Neuronal stem cell (in vitro differentiated cells): ENCODE data around the gene FRYL.

ENCODE experiments used
- DNase-seq: peaks from one replicate; pipeline ENCODE4 v3.0.0-alpha.2; 2013; ENCODE audit warnings: low spot score
- H2AFZ ChIP-seq: one replicate; pipeline ENCODE4 v1.6.1; 2013; ENCODE audit warnings: mild to moderate bottlenecking, low read length, inconsistent platforms
- H2AK5ac ChIP-seq: 2 replicates; pipeline ENCODE4 v1.6.1; 2013; ENCODE audit warnings: low read depth, mild to moderate bottlenecking, inconsistent platforms, low read length, moderate library complexity, mixed read lengths
- H2BK120ac ChIP-seq: 2 replicates; pipeline ENCODE4 v1.6.1; 2013; ENCODE audit warnings: low read depth, mild to moderate bottlenecking, inconsistent platforms, low read length, moderate library complexity, mixed read lengths
- H2BK12ac ChIP-seq: one replicate; pipeline ENCODE4 v1.6.1; 2013; ENCODE audit warnings: low read length, inconsistent platforms
- H2BK15ac ChIP-seq: 2 replicates; pipeline ENCODE4 v1.6.1; 2013; ENCODE audit warnings: mild to moderate bottlenecking, low read length, inconsistent platforms, mixed read lengths
- H2BK5ac ChIP-seq: one replicate; pipeline ENCODE4 v1.6.1; 2013; ENCODE audit warnings: inconsistent platforms, mild to moderate bottlenecking, low read length, moderate library complexity
- H3K14ac ChIP-seq: one replicate; pipeline ENCODE4 v1.6.1; 2013; ENCODE audit warnings: low read length, inconsistent platforms
- H3K18ac ChIP-seq: 2 replicates; pipeline ENCODE4 v1.6.1; 2013; ENCODE audit warnings: low read length, inconsistent platforms
- H3K23ac ChIP-seq: 2 replicates; pipeline ENCODE4 v1.6.1; 2013; ENCODE audit warnings: low read depth, mild to moderate bottlenecking, mixed read lengths, low read length, inconsistent platforms; ENCODE audit not compliant: poor library complexity
- H3K27ac ChIP-seq: replicated peaks from 3 replicates; pipeline ENCODE4 v1.5.1; 2013; ENCODE audit warnings: low read length, inconsistent platforms
- H3K27me3 ChIP-seq, 3 experiments: 2 replicates each; pipeline ENCODE4 v1.6.1; 2013; ENCODE audit warnings: low read length in 3 of 3, mild to moderate bottlenecking in 2 of 3, inconsistent platforms in 1 of 3, low read depth in 1 of 3, mixed read lengths in 1 of 3, moderate library complexity in 1 of 3; ENCODE audit not compliant: control insufficient read depth in 3 of 3, insufficient read depth in 3 of 3
- H3K36me3 ChIP-seq, 2 donors: replicated peaks in 1 of 2; 2 replicates each; pipeline ENCODE4 v1.6.1; 2013; ENCODE audit warnings: low read length in 2 of 2; ENCODE audit not compliant: control insufficient read depth in 2 of 2, insufficient read depth in 2 of 2
- H3K4ac ChIP-seq: 2 replicates; pipeline ENCODE4 v1.6.1; 2013; ENCODE audit warnings: inconsistent platforms, mild to moderate bottlenecking, low read length, moderate library complexity
- H3K4me1 ChIP-seq, 2 donors: 1 replicate in 1 of 2; 2 replicates in 1 of 2; pipeline ENCODE4 v1.6.1; 2013; ENCODE audit warnings: low read length in 2 of 2, low read depth in 1 of 2; ENCODE audit not compliant: control insufficient read depth in 2 of 2, insufficient read depth in 1 of 2
- H3K4me2 ChIP-seq: one replicate; pipeline ENCODE4 v1.6.1; 2013; ENCODE audit warnings: mild to moderate bottlenecking, low read length, inconsistent platforms; ENCODE audit not compliant: insufficient read depth, poor library complexity, severe bottlenecking
- H3K4me3 ChIP-seq, 2 donors: 2 replicates each; pipeline ENCODE4 v1.5.1; 2013; ENCODE audit warnings: low read length in 2 of 2, mild to moderate bottlenecking in 2 of 2, inconsistent platforms in 1 of 2, moderate library complexity in 1 of 2
- H3K79me1 ChIP-seq: one replicate; pipeline ENCODE4 v1.6.1; 2013; ENCODE audit warnings: low read depth, mild to moderate bottlenecking, inconsistent platforms, low read length, moderate library complexity
- H3K9ac ChIP-seq: one replicate; pipeline ENCODE4 v1.6.1; 2013; ENCODE audit warnings: mild to moderate bottlenecking, low read depth, low read length, inconsistent platforms; ENCODE audit not compliant: poor library complexity
- H3K9me3 ChIP-seq, 2 donors: replicated peaks in 1 of 2; 2 replicates each; pipeline versions ENCODE3 to v1.6.1; 2013; ENCODE audit warnings: low read length in 2 of 2, mild to moderate bottlenecking in 2 of 2, inconsistent platforms in 1 of 2, low read depth in 1 of 2, mixed read lengths in 1 of 2, moderate library complexity in 1 of 2; ENCODE audit not compliant: control insufficient read depth in 2 of 2, insufficient read depth in 1 of 2
- H4K8ac ChIP-seq: one replicate; pipeline ENCODE4 v1.6.1; 2013; ENCODE audit warnings: low read depth, mild to moderate bottlenecking, inconsistent platforms, low read length, moderate library complexity
- H4K91ac ChIP-seq: one replicate; pipeline ENCODE4 v1.6.1; 2013; ENCODE audit warnings: low read length, low read depth, mild to moderate bottlenecking, inconsistent platforms; ENCODE audit not compliant: poor library complexity
- WGBS, 2 donors: extraction: QIAGEN DNeasy Blood & Tissue Kit; methylation state at CpG; one replicate each; pipeline ENCODE4 v1.1.7; 2013; ENCODE audit warnings: missing lambda C conversion rate in 2 of 2, mixed read lengths in 1 of 2; ENCODE audit not compliant: insufficient read length in 2 of 2, insufficient replicate concordance in 1 of 2; ENCODE audit errors: extremely low coverage in 2 of 2; 5-methylcytosine and 5-hydroxymethylcytosine counted together

The FRYL gene

GRCh38 chr4:48596336-48596735 is 183.7 kb downstream of the FRYL start:
- Histone ChIP-seq H3K23ac (no peak overlapping the region), H3K9ac (no peak overlapping the region), H3K9me3 (no peaks in the 10 kb centered on the region), H3K27ac (no peak overlapping the region), H2BK15ac (no peak overlapping the region), H2AK5ac (no peak overlapping the region), H3K14ac (no peak overlapping the region), H3K36me3 (peaks cover 2 to 42% of the 10 kb centered on the region in 2 donors), H2BK12ac (no peak overlapping the region), H3K4ac (no peak overlapping the region), H3K4me3 (no peak overlapping the region), H3K4me2 (no peak overlapping the region), H2BK120ac (no peak overlapping the region), H4K91ac (no peak overlapping the region), H2AFZ (no peak overlapping the region), H3K79me1 (no peaks in the 10 kb centered on the region), H3K18ac (no peak overlapping the region), H2BK5ac (no peak overlapping the region), H4K8ac (no peak overlapping the region), H3K27me3 (no peaks in the 10 kb centered on the region), H3K4me1 (peaks cover 0 to 7% of the 10 kb centered on the region in 2 donors)
- WGBS, 2 donors: no CpG with 5 or more reads among the region's 4 CpGs
- no peak for DNase-seq

- no peak overlapping the region for H3K4ac ChIP-seq
- no peaks in the 10 kb centered on the region for H3K9me3 ChIP-seq
- H4K8ac ChIP-seq: no peak overlapping the region
- H3K23ac ChIP-seq: no peak overlapping the region
- H2BK120ac ChIP-seq: no peak overlapping the region
- peak; percentile 47 for DNase-seq
- no peaks in the 10 kb centered on the region for H3K79me1 ChIP-seq
- H3K27ac ChIP-seq: no peak overlapping the region
- WGBS, 2 donors: no CpG with 5 or more reads among the region's 1 CpG
- no peak overlapping the region for H3K18ac ChIP-seq
- H3K36me3 ChIP-seq: peaks cover 6 to 56% of the 10 kb centered on the region in 2 donors
- H3K9ac ChIP-seq: no peak overlapping the region
- peaks cover 0 to 7% of the 10 kb centered on the region in 2 donors for H3K4me1 ChIP-seq
- no peaks in the 10 kb centered on the region for H3K27me3 ChIP-seq
- H2AK5ac ChIP-seq: no peak overlapping the region
- H3K14ac ChIP-seq: no peak overlapping the region
- no peak overlapping the region for H2BK5ac ChIP-seq
- H3K4me2 ChIP-seq: no peak overlapping the region
- H3K4me3 ChIP-seq: no peak overlapping the region
- H2AFZ ChIP-seq: no peak overlapping the region
- no peak overlapping the region for H4K91ac ChIP-seq
- no peak overlapping the region for H2BK12ac ChIP-seq
- H2BK15ac ChIP-seq: no peak overlapping the region
These were observed 185.9 kb downstream of the FRYL start for GRCh38 chr4:48594180-48594579.

DNA sequence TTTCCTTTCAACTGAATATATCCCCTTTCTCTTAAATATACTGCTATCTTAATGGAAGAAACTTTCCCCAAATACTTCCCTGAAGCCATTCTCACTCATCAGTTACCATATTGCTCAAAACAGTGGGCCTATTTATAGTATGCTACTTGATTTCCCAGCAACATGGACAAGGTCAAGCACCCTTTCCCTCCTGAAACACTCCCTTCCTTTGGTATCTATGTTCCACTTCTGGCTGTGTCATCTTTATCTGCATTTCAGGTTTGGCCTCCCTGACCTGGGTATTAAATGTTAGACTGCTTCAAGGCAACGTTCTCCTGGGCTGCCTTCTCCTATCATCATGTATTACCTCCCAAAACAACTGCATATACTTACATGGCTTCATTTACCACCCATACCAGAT is 188.7 kb downstream of the FRYL start:
- Histone ChIP-seq H3K18ac (no peak overlapping the region), H4K8ac (no peak overlapping the region), H3K27ac (no peak overlapping the region), H3K4ac (no peak overlapping the region), H2AK5ac (no peak overlapping the region), H3K23ac (no peak overlapping the region), H3K27me3 (no peaks in the 10 kb centered on the region), H2AFZ (no peak overlapping the region), H3K4me1 (peaks cover 0 to 7% of the 10 kb centered on the region in 2 donors), H3K4me2 (no peak overlapping the region), H2BK5ac (no peak overlapping the region), H3K79me1 (peaks cover 3% of the 10 kb centered on the region), H3K36me3 (peaks cover 11 to 68% of the 10 kb centered on the region in 2 donors), H4K91ac (no peak overlapping the region), H3K14ac (no peak overlapping the region), H2BK120ac (no peak overlapping the region), H2BK12ac (no peak overlapping the region), H3K9me3 (no peaks in the 10 kb centered on the region), H3K9ac (no peak overlapping the region), H2BK15ac (no peak overlapping the region), H3K4me3 (no peak overlapping the region)
- no peak for DNase-seq
- WGBS, 2 donors: no CpG with 5 or more reads among the region's 1 CpG

DNA sequence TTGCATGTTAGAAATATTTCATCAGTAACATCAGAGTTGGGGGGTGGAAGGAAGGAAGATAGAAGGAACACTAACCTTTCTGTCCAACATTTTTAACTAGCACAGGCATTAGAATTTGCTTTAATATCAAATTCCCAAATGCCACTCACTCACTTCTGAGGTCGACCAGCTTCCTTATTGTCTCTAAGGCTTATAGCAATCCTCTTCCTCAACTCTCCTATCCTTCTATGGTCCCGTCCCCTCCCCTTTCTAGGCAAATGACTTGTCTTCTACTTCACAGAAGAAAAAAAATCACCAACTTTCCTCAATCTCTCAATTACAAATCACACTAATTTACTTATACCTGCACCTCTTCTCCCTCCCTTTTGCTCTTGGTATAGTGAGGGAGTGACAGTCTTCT is 189.2 kb downstream of the FRYL start:
- H3K23ac ChIP-seq: no peak overlapping the region
- H2AK5ac ChIP-seq: no peak overlapping the region
- H3K14ac ChIP-seq: no peak overlapping the region
- H3K18ac ChIP-seq: no peak overlapping the region
- H2BK120ac ChIP-seq: no peak overlapping the region
- H3K27me3 ChIP-seq: no peaks in the 10 kb centered on the region
- H3K36me3 ChIP-seq: peaks cover 11 to 71% of the 10 kb centered on the region in 2 donors
- H3K79me1 ChIP-seq: peaks cover 3% of the 10 kb centered on the region
- no peak overlapping the region for H3K4ac ChIP-seq
- H3K4me1 ChIP-seq: peaks cover 0 to 7% of the 10 kb centered on the region in 2 donors
- H4K8ac ChIP-seq: no peak overlapping the region
- no peak overlapping the region for H3K27ac ChIP-seq
- no peak overlapping the region for H2BK15ac ChIP-seq
- no peak overlapping the region for H2AFZ ChIP-seq
- H2BK5ac ChIP-seq: no peak overlapping the region
- no CpG with 5 or more reads among the region's 2 CpGs for WGBS, 2 donors
- H2BK12ac ChIP-seq: no peak overlapping the region
- H4K91ac ChIP-seq: no peak overlapping the region
- no peak for DNase-seq
- H3K4me3 ChIP-seq: no peak overlapping the region
- no peak overlapping the region for H3K9ac ChIP-seq
- no peak overlapping the region for H3K4me2 ChIP-seq
- no peaks in the 10 kb centered on the region for H3K9me3 ChIP-seq
